ENCODE measurements around the gene LARGE2.
A peak's percentile ranks its signal among the peaks of the same experiment; 100 is the strongest.

Gene LARGE2

DNA sequence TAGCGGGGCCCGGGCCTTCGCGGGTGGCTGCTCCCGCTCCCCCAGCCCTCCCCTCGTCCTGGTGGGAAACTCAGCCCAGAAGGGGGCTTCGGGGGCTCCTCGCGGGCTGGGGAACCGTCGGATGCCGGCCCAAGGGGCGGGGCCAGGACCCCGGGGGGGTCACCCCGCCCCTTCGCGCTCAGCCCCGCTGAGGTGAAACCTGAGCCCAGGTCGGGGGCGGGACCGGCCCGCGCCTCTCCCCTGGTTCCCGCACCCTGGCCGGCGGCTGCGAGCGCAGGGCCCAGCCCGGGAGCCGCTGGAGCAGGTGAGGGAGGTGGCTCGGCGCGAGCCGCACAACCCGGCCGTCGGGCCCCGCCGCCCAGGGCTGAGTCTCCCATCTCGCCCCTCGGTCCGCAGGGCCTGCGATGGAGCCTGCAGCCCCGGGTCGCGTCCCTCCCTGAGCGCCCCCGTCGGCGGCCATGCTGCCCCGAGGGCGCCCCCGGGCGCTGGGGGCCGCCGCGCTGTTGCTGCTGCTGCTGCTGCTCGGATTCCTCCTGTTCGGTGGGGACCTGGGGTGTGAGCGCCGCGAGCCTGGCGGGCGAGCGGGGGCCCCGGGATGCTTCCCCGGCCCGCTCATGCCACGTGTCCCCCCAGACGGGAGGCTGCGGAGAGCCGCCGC, at the start of gene LARGE2:
LARGE2 (plus strand) TSS at position 232 of the 658 bp plus-strand sequence; CDS start at position 459, 227 bp downstream.
- DNase-seq (ENCODE audit: low read depth): no peak

DNA sequence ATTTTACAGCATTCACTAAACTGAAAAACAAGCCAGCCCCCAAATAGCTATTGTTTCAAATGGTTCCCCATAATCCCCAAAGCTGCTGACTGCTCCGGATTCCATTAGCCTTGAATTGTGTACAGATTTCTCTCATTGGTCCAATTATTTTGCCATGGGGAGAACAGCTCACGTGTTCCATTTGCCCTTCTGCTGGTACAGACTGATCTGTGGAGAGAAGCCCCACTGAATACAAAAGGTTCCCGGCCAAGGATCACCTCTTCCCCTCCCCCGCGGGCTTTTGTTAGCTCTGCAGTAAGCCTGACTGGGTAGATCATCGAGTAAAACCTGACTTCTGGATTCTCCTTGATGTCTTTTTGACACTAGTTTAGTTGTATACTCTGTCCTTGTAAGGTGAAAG, 46.1 kb upstream of the LARGE2 start:
- no peak for DNase-seq (ENCODE audit: low read depth)

DNA sequence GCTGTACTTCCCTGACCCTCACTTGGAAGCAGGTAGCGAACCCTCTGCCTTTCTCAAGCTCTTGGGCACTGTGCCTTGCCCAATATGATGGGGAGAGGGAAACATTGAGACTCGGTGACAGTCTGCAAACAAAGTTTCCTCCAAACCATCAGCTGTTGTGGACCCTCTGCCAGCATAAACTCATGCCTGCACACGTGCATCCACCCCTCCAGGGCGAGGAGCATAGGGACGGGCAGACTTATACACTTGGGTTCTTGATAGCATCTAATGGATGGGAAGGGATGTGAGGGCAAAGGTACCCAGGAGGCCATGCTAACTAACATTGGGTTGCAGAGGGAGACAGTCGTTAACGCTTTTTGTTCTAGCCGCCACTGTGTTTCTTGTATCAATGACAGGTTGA, 45.2 kb upstream of the LARGE2 start:
- no peak for DNase-seq (ENCODE audit: low read depth)

DNA sequence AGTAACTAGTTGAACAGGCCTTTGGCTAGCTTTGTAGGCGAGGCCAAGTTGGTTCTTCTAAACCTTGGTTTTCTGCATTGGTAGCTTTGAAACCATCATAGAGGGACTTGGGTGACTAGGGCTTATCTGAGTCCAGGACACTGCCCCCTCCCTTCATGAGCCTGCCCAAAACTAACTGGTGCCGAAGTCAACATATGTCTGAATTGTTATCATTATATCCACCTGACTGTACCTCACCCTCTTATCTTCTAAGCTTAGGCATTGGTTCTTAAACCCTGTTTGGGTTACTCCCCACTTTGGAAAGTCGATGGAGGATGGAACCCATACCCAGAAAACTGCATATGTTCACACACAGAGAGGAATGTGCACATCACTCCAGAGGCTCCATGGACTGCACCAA, 44.6 kb upstream of the LARGE2 start:
- no peak for DNase-seq (ENCODE audit: low read depth)

DNA sequence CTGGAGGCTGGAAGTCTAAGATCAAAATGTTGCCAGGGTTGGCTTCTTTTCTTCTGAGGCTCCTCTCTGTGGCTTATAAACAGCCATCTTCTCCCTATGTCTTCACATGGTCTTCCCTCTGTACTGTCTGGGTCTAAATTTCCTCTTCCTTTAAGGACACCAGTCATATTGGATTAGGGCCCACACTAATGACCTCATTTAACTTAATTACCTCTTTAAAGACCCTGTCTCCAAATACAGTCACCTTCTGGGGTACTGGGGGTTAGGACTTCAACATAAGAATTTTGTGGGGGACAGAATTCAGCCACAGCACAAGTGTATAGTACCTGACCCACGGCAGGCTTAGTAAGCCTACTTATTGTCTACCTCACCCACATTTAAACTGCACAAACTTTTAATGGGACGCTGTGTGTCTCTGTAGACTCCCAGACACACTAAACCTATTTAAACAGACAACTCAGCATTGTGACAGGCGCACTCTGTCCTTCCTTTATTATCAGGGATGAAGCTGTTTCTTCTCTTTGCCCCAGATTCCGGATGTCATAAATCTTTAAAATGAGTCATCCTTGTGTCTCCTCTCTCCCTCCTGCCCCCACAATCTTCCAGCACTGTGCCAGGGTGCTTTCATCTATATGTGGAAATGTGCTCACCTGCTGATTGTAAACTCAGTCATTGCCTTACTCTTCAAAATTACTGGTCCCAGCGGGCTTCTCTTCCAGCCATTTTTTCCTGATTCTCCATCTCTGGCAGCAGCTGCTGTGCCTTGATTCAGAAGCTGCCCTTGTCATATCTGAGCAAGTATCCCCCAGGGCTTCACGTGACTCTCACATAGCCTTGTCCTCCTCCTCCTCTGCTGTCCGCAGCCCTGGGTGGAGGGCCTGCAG, 42.4 kb upstream of the LARGE2 start:
- no peak for DNase-seq (ENCODE audit: low read depth)

DNA sequence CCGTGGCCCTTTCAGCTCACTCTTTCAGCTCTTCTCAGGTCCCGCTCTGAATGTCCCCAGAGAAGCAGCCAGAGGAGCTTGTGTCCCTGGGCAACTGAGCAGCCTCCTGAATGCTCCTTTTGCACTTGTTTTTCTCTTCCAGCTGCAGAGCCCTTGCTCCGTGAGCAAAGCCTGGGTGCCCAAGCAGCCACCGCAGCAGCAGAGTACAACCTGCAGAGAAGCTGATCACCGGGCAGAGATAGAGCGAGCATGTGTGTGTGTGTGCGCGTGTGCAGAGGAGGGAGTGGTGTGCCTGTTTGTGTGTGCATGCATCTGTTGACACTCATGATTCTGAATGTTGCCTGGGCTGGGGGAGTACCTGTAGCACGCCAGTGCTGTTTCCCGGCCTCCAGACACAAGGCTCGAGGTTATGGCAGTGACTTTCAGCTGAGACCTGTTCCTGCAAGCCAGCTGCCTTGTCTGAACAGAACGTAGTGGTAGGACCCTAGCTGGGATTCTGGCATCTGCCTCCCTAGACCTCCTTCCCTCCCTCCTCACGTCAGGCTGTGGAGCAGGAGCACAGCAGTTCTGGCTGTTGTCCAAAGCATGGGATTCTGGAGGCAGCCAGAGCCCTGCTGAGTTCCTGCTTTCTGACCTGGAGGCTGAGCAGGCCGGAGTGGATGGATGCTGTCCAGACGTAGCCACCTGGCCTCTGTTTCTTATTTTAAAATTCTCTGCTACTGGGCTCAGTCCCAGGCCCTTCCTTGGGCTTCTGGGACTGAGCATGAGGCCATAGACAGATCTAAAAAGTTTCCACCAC, 41.5 kb upstream of the LARGE2 start:
- DNase-seq (ENCODE audit: low read depth): no peak

DNA sequence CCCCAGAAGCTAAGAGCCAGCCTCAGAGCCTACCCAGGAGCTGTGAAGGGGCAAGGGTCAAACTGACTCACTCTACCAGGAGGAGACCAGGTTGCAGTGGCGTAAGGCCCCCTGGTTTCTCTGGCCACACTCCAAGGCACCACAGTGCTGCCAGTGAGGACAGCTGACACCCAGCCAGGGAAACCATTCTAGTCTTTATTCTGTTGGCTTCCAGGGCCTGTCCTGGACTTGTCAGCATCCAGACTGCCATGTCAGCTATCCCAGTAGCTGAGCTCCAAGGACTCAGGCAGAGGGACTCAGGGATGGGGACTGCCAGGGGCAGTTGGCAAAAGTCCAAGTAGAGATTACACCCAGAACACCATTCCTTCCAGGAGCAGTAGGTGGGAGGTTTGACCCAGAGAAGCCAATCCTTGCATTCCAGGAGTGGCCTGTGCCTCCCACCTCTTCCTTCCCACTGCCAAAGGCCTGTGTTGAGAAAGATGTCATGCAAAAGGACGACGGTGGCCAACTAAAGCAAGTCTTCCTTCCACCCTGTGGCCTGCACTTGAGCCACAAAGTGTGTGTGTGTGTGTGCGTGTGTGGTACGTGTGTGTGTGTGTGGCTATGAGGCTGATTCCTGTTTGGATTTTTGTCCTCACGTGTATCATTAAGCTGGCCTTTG, 40.6 kb upstream of the LARGE2 start:
- no peak for DNase-seq (ENCODE audit: low read depth)

DNA sequence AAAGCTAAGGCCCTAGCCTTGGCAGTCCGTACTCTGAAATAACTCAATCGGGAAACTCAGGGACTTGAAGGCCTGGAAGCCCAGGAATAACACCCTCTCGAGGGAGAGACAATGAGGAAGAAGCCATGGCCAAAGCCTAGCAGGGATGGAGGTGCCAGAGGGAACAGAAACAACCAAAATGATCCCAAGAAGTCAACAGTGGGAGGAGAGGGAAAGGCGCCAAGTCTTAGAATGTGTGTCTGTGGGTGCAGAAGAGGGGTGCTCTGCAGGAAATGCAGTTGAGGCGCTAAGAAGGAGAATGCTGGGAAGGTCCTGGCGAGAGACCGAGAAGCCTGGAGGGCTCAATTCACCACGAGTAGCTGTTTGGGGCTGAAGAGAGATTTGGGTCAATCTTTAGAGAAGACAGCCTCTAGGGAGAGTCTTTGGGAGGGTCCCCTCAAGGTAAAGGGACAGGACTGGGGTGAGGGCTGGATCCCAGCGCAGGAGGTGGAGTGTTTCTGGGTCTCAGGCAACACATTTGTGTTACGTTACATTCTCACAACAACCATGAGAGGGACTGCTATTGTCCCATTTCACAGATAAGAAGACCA, 37.8 kb upstream of the LARGE2 start:
- no peak for DNase-seq (ENCODE audit: low read depth)

DNA sequence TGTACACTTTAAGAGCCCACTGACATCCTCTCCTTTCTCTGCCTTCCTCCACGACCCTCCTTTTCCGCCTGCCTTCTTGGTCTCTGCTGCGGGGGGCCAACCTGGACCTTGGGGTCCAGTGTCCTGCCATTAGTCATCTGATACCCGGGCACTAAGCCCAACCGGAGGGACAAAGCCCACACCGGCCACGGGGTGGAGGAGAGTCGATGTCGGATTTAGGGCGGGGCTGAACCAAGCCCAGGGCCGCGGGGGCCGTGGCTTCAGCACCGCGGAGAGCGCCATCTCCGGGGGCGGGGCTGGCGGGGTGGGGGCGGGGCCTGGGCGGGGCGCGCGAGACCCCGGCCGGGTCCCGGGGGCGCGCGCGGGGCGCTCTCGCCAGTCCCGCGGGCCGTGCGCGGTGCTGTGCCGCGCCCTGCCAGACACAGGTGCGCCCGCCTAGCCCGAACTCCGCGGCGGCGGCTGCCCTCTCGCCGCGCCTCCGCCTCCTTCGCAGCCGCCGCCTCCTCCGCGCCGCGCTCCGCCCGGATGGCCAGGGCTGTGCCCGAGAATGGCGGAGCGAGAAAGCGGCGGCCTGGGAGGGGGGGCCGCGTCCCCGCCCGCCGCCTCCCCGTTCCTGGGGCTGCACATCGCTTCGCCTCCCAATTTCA, 37.1 kb upstream of the LARGE2 start, which contains the start of gene MAPK8IP1:
MAPK8IP1 (plus strand) TSS at position 378 of the 647 bp plus-strand sequence; CDS start at position 548, 170 bp downstream.
- DNase-seq (ENCODE audit: low read depth): peak; percentile 18

DNA sequence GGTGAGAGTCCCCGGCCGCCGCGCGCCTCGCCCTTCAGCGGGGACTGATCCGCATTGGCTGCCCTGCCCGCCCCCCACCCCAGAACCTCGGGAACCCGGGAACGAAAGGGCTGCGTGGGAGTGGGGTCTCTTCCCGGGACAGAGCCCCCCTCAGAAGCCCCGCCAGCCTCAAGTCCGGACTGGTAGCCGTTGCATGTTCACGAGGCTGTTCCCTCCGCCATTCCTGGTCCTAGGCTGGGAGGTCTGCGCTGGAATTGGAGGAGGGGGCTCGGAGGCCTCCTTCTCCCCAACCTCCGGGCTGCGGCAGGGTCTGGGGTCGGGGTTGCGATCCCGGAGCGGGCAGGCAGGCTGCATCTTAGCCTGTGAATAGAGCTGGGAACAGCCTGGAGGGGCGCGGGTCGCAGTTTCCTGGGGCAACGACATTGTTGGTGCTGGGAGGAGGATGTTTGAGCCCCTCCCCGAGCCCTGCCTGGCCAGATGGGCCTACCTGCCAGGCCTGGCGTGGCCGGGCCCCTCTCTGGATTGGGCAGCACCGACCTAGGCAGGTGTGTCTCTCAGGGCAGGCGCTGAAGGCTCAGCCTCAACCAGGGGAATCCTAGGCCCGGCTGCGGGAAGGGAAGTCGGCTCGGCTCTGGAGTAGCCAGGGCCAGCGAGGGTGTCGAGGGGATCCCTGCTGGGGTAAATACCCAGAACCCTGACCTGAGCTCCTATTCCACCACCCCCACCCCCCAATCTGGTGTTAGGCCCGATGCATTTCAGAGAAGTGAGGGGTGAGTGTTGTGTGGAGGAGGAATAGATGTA, 36.3 kb upstream of the LARGE2 start:
- DNase-seq (ENCODE audit: low read depth): no peak

DNA sequence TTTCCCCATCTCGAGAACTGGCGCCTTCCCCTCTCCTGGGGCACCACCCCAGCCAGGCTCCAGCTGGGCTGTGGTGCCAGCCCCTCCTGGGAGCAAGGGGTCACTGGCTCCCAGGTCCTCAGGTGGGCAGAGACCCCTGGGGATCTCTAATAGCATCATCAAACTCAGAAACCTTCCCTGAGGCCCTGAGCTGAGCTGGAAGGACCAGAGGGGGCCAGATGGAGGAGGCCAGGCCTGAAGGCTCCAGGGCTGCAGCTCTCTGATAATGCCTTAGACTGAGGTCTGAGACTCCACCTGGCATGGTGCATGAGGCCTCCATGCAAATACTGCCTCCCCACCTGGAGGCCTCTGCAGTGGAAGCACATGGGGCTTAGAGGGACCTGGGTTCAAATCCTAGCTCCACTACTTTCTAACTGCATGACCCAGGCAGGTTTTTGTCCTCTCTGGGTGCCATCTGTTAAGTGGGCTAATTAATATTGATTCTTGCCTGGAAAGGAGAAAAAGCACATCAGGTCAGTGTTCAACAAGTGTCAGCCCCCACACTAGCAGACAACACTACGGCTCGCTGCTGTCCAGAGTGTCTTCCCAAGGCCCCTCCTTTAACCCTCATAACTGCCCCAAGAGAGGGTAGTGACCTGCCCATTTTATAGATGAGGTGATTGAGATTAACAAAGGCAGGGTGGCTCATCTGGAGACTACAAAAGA, 35.5 kb upstream of the LARGE2 start:
- DNase-seq (ENCODE audit: low read depth): no peak

DNA sequence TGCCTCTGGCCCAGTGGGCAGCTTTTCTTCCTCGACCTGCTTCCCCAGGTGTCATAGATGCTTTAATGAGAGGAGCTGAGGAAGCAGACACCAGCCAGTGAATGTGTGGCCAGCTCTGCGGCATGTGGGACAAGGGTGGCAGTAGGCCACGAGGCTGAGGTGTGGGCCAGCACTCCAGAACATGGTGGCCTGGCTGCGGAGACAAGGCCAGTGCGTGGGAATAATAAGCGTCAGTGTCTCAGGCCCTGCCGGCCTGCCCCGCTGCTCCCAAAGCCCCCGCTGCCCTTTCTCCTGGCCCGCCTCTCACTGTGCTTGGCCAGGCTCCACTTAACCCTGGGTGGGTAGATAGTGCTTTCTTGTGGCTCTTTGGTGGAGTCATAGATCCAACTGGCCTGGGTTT, 34.9 kb upstream of the LARGE2 start:
- DNase-seq (ENCODE audit: low read depth): no peak

DNA sequence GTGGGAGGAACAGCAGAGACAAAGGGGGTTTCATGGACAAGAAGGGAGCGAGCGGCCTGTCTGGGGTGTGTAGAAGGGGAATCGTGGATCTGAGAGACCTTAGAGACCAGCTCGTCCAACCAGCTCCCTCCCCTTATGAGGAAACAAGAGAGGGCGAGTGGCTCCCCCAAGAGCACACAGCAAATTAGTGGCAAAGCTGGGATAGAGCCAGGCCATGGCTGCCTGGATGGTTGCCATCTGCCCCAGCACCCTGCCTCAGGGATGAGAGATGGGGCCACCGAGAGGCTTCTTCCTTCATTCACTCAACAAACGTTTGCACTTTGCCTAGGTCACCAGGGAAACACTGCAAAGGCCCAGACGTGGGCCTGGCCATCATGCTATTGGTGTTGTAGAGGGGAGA, 32.9 kb upstream of the LARGE2 start:
- DNase-seq (ENCODE audit: low read depth): no peak

DNA sequence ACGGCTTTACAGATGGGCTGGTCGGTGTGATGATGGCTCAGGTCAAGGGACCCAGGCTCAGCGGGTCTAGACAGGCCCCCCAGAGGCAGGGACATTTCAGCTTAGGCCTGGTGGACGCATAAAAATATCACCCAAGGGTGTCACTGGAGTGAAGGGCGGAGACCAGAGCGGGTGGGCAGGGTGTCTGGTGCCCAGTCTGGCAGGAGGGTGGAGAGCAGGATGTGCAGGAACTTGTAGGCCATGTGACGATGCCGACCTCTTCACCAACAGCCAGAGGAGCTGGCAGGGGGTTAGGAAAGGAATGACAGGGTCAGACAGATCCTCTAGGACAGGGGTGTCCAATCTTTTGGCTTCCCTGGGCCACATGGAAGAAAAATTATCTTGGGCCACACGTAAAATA, 32.5 kb upstream of the LARGE2 start:
- no peak for DNase-seq (ENCODE audit: low read depth)

DNA sequence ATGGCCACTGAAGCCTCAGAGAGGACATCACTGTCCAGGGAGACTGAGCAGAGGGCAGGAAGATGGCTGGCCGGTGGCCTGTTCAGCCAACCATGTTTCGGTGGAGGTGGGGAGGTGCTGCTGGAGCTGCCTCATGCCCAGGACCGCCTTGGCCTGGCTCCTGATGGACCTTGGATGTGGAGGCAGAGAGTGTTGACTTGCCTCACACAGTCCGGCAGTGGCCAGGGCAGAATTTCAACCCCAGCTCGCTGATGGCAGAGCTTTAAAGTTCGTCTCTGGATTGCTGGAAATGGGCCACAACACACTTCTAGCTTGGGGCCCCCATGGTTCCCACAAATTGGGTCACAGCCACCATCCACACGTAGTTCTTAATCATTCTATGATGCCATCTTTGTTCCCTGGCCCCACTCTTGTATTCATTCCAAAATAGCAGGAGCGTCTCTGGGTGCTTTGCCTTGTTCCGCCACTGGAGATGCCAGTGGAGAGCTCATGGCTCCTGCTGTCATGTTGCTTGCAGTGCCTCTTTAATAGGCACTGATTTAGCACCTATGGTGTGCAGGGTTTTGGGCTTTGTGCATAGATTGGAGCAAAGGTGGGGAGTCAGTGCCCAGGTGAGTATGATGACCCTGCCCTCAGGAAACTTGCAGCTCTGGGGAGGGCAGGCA, 31.4 kb upstream of the LARGE2 start:
- DNase-seq (ENCODE audit: low read depth): no peak

DNA sequence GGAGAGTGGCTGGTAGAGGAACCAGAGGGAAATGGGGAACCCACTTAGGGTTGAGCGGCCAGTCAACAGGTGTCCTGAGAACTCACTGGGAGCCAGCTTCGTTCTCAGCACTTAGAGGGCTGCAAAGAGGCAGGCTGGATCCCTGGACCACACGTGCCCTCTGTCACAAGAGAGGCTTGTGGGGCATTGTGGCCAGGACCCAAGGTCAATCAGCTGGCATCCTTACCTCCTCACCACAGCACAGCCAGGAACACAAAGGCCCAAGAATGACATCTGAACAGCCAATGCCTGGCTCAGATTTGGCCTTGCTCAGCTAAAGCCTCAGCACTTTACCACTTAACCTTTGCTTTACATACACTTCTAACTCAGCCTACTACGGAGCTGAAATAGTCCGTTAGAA, 29.6 kb upstream of the LARGE2 start:
- DNase-seq (ENCODE audit: low read depth): no peak

DNA sequence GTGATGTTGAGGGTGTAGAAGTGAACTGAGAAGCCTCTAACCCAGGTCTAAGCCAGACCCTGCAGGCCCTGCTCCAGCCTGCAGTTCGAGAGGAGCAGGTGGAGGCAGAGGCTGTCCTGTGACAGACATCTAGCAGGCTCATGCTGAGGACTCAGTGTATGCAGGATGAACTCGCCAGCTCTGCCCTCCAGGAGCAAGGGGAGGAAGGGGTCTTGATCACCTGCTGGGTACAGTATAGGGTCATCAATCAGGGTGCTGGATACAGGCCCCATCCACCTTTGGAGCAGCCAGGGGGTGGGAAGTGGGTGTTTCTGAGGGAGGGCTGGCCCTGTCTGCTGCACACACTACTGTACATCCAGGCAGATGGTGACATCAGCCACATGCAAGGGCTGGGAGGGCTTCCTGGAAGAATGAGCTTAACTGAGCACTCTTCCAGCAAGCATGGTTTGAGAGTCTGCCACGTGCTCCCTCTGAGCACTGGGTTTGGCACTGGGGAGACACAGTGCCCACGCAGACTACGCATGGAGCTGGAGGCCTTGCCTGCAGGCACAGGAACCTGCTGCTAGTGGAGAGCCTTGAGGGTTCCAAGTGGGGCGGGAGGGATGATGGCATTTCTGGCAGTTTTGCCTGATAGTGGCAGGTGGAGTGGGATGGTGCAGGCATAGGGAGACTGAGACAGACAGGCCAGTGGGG, 27.8 kb upstream of the LARGE2 start:
- no peak for DNase-seq (ENCODE audit: low read depth)

DNA sequence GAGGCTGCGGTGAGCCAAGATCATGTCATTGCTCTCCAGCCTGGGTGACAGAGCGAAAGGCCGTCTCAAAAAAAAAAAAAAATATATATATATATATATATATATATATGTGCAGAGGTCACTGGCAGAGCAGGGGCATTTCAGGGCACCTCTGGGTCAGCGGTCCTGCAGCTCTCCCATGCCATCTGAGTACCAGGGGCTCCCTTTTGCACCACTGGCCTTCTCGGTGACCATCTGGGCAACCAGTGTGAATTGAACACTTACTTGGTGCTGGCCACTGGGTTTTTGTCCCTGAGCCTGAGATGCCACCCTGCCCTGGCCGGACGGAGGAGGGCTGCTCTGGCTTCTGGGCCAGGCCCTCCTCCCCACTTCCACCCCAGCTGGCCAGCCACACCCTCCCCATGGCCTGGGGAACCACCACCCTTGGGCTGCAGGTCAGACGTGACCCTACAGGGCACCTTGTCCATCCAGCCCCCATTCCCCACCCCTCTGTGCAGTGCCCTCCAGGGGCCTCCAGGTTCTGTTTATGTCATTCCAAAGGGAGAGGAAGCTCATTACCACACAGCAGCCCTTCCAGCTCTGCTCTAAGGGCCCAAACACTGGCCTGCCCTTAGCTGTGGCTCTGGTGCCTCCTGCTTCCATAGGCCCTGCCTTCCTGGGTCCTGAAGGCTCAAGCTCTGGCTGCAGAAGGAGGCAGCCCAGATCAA, 26.8 kb upstream of the LARGE2 start:
- DNase-seq (ENCODE audit: low read depth): no peak

All from activated gamma-delta T cell treated with anti-CD3 and anti-CD28 coated beads, Interleukin-2, amount 50 U/mL, for 16 hours (primary cell).